Measurements from ENCODE around the gene TBC1D5. TPM values are rescaled to one million over a fixed set of nuclear protein-coding genes. Genes with fewer than 3 reads are reported as not detected.
A peak's percentile ranks its signal among the peaks of the same experiment; 100 is the strongest.

The TBC1D5 gene
- total and polyA plus RNA-seq, 5 donors from 2014 or later = 27.6 to 61.6 (median 36.4) TPM

- no peaks in the 10 kb centered on the region for H3K4me1 Mint-ChIP-seq
- Histone ChIP-seq H3K27me3 (ENCODE audit: control insufficient read depth, insufficient read depth, low read length) (no peaks in the 10 kb centered on the region), H3K36me3 (ENCODE audit: control insufficient read depth, insufficient read depth, low read length) (no peaks in the 10 kb centered on the region), H3K4me1 (ENCODE audit: control insufficient read depth, insufficient read depth, low read length, poor library complexity, severe bottlenecking) (no peaks in the 10 kb centered on the region), H3K9me3 (ENCODE audit: control insufficient read depth in 2 of 2, low read length in 2 of 2) (no peaks in the 10 kb centered on the region), H3K27ac (ENCODE audit: insufficient read depth, low read length, poor library complexity, severe bottlenecking) (no peak overlapping the region), H3K4me3 (ENCODE audit: low read depth, low read length) (no peak overlapping the region)
- no peaks in the 10 kb centered on the region for H3K36me3 Mint-ChIP-seq
- H3K27ac Mint-ChIP-seq = no peak overlapping the region
- DNase-seq (no peak), ATAC-seq (ENCODE audit: low read depth in 2 of 2) (no peak)
- peaks cover 4% of the 10 kb centered on the region for H3K27me3 Mint-ChIP-seq
- H3K4me3 Mint-ChIP-seq = no peak overlapping the region
- H3K9me3 Mint-ChIP-seq = peaks cover 0 to 3% (median 0%) of the 10 kb centered on the region in 7 donors
Measured at GRCh38 chr3:17120115-17120514, 622.3 kb downstream of the TBC1D5 start.

- no peak overlapping the region for H3K4me3 ChIP-seq (ENCODE audit: low read depth, low read length)
- peak overlapping the region in 1 of 3 donors; percentile 49 for H3K27ac Mint-ChIP-seq
- peaks cover 4% of the 10 kb centered on the region for H3K27me3 Mint-ChIP-seq
- no peaks in the 10 kb centered on the region for H3K27me3 ChIP-seq (ENCODE audit: control insufficient read depth, insufficient read depth, low read length)
- H3K36me3 ChIP-seq (ENCODE audit: control insufficient read depth, insufficient read depth, low read length) = no peaks in the 10 kb centered on the region
- H3K4me3 Mint-ChIP-seq = no peak overlapping the region
- H3K27ac ChIP-seq (ENCODE audit: insufficient read depth, low read length, poor library complexity, severe bottlenecking) = no peak overlapping the region
- ATAC-seq (ENCODE audit: low read depth in 2 of 2) = no peak
- no peak for DNase-seq
- H3K9me3 ChIP-seq (ENCODE audit: control insufficient read depth in 2 of 2, low read length in 2 of 2) = no peaks in the 10 kb centered on the region
- no peaks in the 10 kb centered on the region for H3K4me1 ChIP-seq (ENCODE audit: control insufficient read depth, insufficient read depth, low read length, poor library complexity, severe bottlenecking)
- no peaks in the 10 kb centered on the region for H3K4me1 Mint-ChIP-seq
- no peaks in the 10 kb centered on the region for H3K36me3 Mint-ChIP-seq
- peaks cover 0 to 3% (median 0%) of the 10 kb centered on the region in 7 donors for H3K9me3 Mint-ChIP-seq
Measured at GRCh38 chr3:17119201-17120072, 623.0 kb downstream of the TBC1D5 start.

GRCh38 chr3:17118771-17119170 is 623.7 kb downstream of the TBC1D5 start:
- Histone ChIP-seq H3K9me3 (ENCODE audit: control insufficient read depth in 2 of 2, low read length in 2 of 2) (no peaks in the 10 kb centered on the region), H3K27ac (ENCODE audit: insufficient read depth, low read length, poor library complexity, severe bottlenecking) (no peak overlapping the region), H3K36me3 (ENCODE audit: control insufficient read depth, insufficient read depth, low read length) (no peaks in the 10 kb centered on the region), H3K27me3 (ENCODE audit: control insufficient read depth, insufficient read depth, low read length) (no peaks in the 10 kb centered on the region), H3K4me1 (ENCODE audit: control insufficient read depth, insufficient read depth, low read length, poor library complexity, severe bottlenecking) (no peaks in the 10 kb centered on the region), H3K4me3 (ENCODE audit: low read depth, low read length) (no peak overlapping the region)
- Mint-ChIP-seq H3K4me1 (no peaks in the 10 kb centered on the region), H3K27me3 (peaks cover 4% of the 10 kb centered on the region), H3K9me3 (peaks cover 0 to 3% (median 0%) of the 10 kb centered on the region in 7 donors), H3K36me3 (no peaks in the 10 kb centered on the region), H3K27ac (no peak overlapping the region), H3K4me3 (no peak overlapping the region)
- ATAC-seq (ENCODE audit: low read depth in 2 of 2) (no peak), DNase-seq (no peak)

- Mint-ChIP-seq H3K27me3 (no peaks in the 10 kb centered on the region), H3K4me3 (no peak overlapping the region), H3K36me3 (no peaks in the 10 kb centered on the region), H3K4me1 (no peaks in the 10 kb centered on the region), H3K9me3 (peaks cover 0 to 2% (median 0%) of the 10 kb centered on the region in 7 donors), H3K27ac (no peak overlapping the region)
- H3K9me3 ChIP-seq (ENCODE audit: control insufficient read depth in 2 of 2, low read length in 2 of 2) = no peaks in the 10 kb centered on the region
- H3K4me1 ChIP-seq (ENCODE audit: control insufficient read depth, insufficient read depth, low read length, poor library complexity, severe bottlenecking) = no peaks in the 10 kb centered on the region
- no peak for DNase-seq
- ATAC-seq (ENCODE audit: low read depth in 2 of 2) = no peak
- H3K4me3 ChIP-seq (ENCODE audit: low read depth, low read length) = no peak overlapping the region
- H3K36me3 ChIP-seq (ENCODE audit: control insufficient read depth, insufficient read depth, low read length) = no peaks in the 10 kb centered on the region
- no peak overlapping the region for H3K27ac ChIP-seq (ENCODE audit: insufficient read depth, low read length, poor library complexity, severe bottlenecking)
- H3K27me3 ChIP-seq (ENCODE audit: control insufficient read depth, insufficient read depth, low read length) = no peaks in the 10 kb centered on the region
Measured at GRCh38 chr3:17116007-17116600, 626.3 kb downstream of the TBC1D5 start.

- no peaks in the 10 kb centered on the region for H3K27me3 Mint-ChIP-seq
- H3K9me3 ChIP-seq (ENCODE audit: control insufficient read depth in 2 of 2, low read length in 2 of 2) = no peaks in the 10 kb centered on the region
- no peak overlapping the region for H3K27ac Mint-ChIP-seq
Measured at GRCh38 chr3:17115186-17115585, 627.2 kb downstream of the TBC1D5 start.

GRCh38 chr3:17111586-17111985 is 630.8 kb downstream of the TBC1D5 start:
- Mint-ChIP-seq H3K36me3 (no peaks in the 10 kb centered on the region), H3K9me3 (peaks cover 0 to 8% (median 0%) of the 10 kb centered on the region in 7 donors)

More at GRCh38 chr3:17115186-17115585, 627.2 kb downstream of the TBC1D5 start:
- Histone ChIP-seq H3K4me3 (ENCODE audit: low read depth, low read length) (no peak overlapping the region), H3K27me3 (ENCODE audit: control insufficient read depth, insufficient read depth, low read length) (no peaks in the 10 kb centered on the region), H3K4me1 (ENCODE audit: control insufficient read depth, insufficient read depth, low read length, poor library complexity, severe bottlenecking) (no peaks in the 10 kb centered on the region), H3K36me3 (ENCODE audit: control insufficient read depth, insufficient read depth, low read length) (no peaks in the 10 kb centered on the region), H3K27ac (ENCODE audit: insufficient read depth, low read length, poor library complexity, severe bottlenecking) (no peak overlapping the region)
- H3K4me1 Mint-ChIP-seq = no peaks in the 10 kb centered on the region
- ATAC-seq (ENCODE audit: low read depth in 2 of 2) = no peak
- DNase-seq = no peak
- peaks cover 0 to 4% (median 0%) of the 10 kb centered on the region in 7 donors for H3K9me3 Mint-ChIP-seq
- no peaks in the 10 kb centered on the region for H3K36me3 Mint-ChIP-seq
- no peak overlapping the region for H3K4me3 Mint-ChIP-seq

GRCh38 chr3:17110660-17111396 is 631.6 kb downstream of the TBC1D5 start:
- H3K4me3 Mint-ChIP-seq = no peak overlapping the region
- no peak overlapping the region for H3K27ac ChIP-seq (ENCODE audit: insufficient read depth, low read length, poor library complexity, severe bottlenecking)
- peak overlapping the region in 1 of 3 donors; percentile 2 for H3K27ac Mint-ChIP-seq

More at GRCh38 chr3:17111586-17111985, 630.8 kb downstream of the TBC1D5 start:
- Histone ChIP-seq H3K36me3 (ENCODE audit: control insufficient read depth, insufficient read depth, low read length) (no peaks in the 10 kb centered on the region), H3K27me3 (ENCODE audit: control insufficient read depth, insufficient read depth, low read length) (no peaks in the 10 kb centered on the region), H3K4me1 (ENCODE audit: control insufficient read depth, insufficient read depth, low read length, poor library complexity, severe bottlenecking) (no peaks in the 10 kb centered on the region), H3K4me3 (ENCODE audit: low read depth, low read length) (no peak overlapping the region), H3K27ac (ENCODE audit: insufficient read depth, low read length, poor library complexity, severe bottlenecking) (no peak overlapping the region), H3K9me3 (ENCODE audit: control insufficient read depth in 2 of 2, low read length in 2 of 2) (no peaks in the 10 kb centered on the region)
- Mint-ChIP-seq H3K4me3 (no peak overlapping the region), H3K27me3 (peaks cover 17% of the 10 kb centered on the region), H3K4me1 (no peaks in the 10 kb centered on the region), H3K27ac (no peak overlapping the region)
- ATAC-seq (ENCODE audit: low read depth in 2 of 2) (no peak), DNase-seq (no peak)

More at GRCh38 chr3:17110660-17111396, 631.6 kb downstream of the TBC1D5 start:
- Histone ChIP-seq H3K36me3 (ENCODE audit: control insufficient read depth, insufficient read depth, low read length) (no peaks in the 10 kb centered on the region), H3K4me1 (ENCODE audit: control insufficient read depth, insufficient read depth, low read length, poor library complexity, severe bottlenecking) (no peaks in the 10 kb centered on the region), H3K9me3 (ENCODE audit: control insufficient read depth in 2 of 2, low read length in 2 of 2) (no peaks in the 10 kb centered on the region), H3K4me3 (ENCODE audit: low read depth, low read length) (no peak overlapping the region), H3K27me3 (ENCODE audit: control insufficient read depth, insufficient read depth, low read length) (no peaks in the 10 kb centered on the region)
- H3K4me1 Mint-ChIP-seq = no peaks in the 10 kb centered on the region
- no peaks in the 10 kb centered on the region for H3K36me3 Mint-ChIP-seq
- DNase-seq (no peak), ATAC-seq (ENCODE audit: low read depth in 2 of 2) (no peak)
- H3K9me3 Mint-ChIP-seq = peaks cover 0 to 8% (median 0%) of the 10 kb centered on the region in 7 donors
- H3K27me3 Mint-ChIP-seq = peaks cover 17% of the 10 kb centered on the region

Data from CD4-positive, CD25-positive, alpha-beta regulatory T cell (primary cell).